ENCODE results near the gene ANXA2. TPM values are rescaled to one million over a fixed set of nuclear protein-coding genes. Genes with fewer than 3 reads are reported as not detected.

ANXA2 gene
- total and polyA plus RNA-seq, 10 of the 15 experiments (the other 5 are each of a cell fraction or from before 2014, with no cell fraction given) = 135 to 540 (median 281) TPM

- Histone ChIP-seq H3K27ac (ENCODE audit: control insufficient read depth, insufficient read depth) (no peak overlapping the region), H3K4me3 (no peak overlapping the region), H3K36me3 (ENCODE audit: control insufficient read depth in 2 of 2, insufficient read depth in 2 of 2, low read length in 1 of 2) (peaks cover 0 to 10% of the 10 kb centered on the region in 2 experiments), H3K27me3 (replicated peaks in 1 of 2; ENCODE audit: control insufficient read depth in 2 of 2, insufficient read depth in 2 of 2, low read length in 1 of 2) (no peaks in the 10 kb centered on the region), H3K9ac (ENCODE audit: control insufficient read depth, insufficient read depth, low read length) (no peak overlapping the region), H3K4me1 (ENCODE audit: control insufficient read depth, insufficient read depth, low read length) (no peaks in the 10 kb centered on the region), H4K20me1 (ENCODE audit: control insufficient read depth, insufficient read depth) (no peaks in the 10 kb centered on the region; the same call in 1 of the 2 replicates), H3K4me2 (ENCODE audit: control insufficient read depth, insufficient read depth) (no peak overlapping the region), H3K79me2 (ENCODE audit: control insufficient read depth, insufficient read depth, low read length) (peaks cover 3% of the 10 kb centered on the region), H3K9me3 (replicated peaks; ENCODE audit: control insufficient read depth, insufficient read depth, low read length) (no peaks in the 10 kb centered on the region), H2AFZ (ENCODE audit: control insufficient read depth, low read depth, low read length) (no peak overlapping the region)
- intact Hi-C loops (cut with micrococcal nuclease; ENCODE audit: unreplicated experiment) (no loop called here), in situ Hi-C loops (cut with MboI) (no loop called here)
- POLR2A ChIA-PET = no interaction called here
- no TSS peak for BruUV-seq (replicated peaks)
- no peak for FAIRE-seq
- 95% methylated on average over 8 of the region's 8 CpGs for WGBS (ENCODE audit: insufficient coverage, insufficient replicate concordance, low lambda C conversion rate, missing lambda C conversion rate)
- CTCF ChIA-PET = interaction anchor here (0.6 kb wide), 1 partner anchor 21 kb away, joined by 3 read pairs; no protein-coding TSS in a partner anchor
- ATAC-seq = no peak
- SMC1A ChIA-PET (ENCODE audit: uncharacterized antibody, unreplicated experiment) = no interaction called here
- RAD21 ChIA-PET (ENCODE audit: unreplicated experiment) = no interaction called here
- DNase-seq (ENCODE audit: low read depth, low spot score) = no peak
- TF ChIP-seq POLR2AphosphoS5 (IDR thresholded peaks at IDR 0.05; ENCODE audit: low read length) (no peak), ATF2 (IDR thresholded peaks at IDR 0.05; ENCODE audit: low read length) (no peak), HDAC6 (IDR thresholded peaks at IDR 0.05; ENCODE audit: unreplicated experiment) (no peak), IRF5 (IDR thresholded peaks at IDR 0.05; ENCODE audit: borderline replicate concordance) (no peak), WRNIP1 (IDR thresholded peaks at IDR 0.05; ENCODE audit: borderline replicate concordance, low read depth, low read length) (no peak), USF1 (IDR thresholded peaks at IDR 0.05; ENCODE audit: borderline replicate concordance, extremely low read length, insufficient read depth, low read depth, low read length) (no peak), SMAD1 (IDR thresholded peaks at IDR 0.05; ENCODE audit: low read depth, partially characterized antibody) (no peak), CHD1 (IDR thresholded peaks at IDR 0.05; ENCODE audit: low read depth, low read length) (no peak), IKZF1 (conservative IDR thresholded peaks at IDR 0.05) (no peak), TCF7 (IDR thresholded peaks at IDR 0.05; ENCODE audit: borderline replicate concordance) (no peak), CHD4 (IDR thresholded peaks at IDR 0.05) (no peak), PAX5 (IDR thresholded peaks at IDR 0.05; ENCODE audit: borderline replicate concordance, low read depth, low read length) (no peak), SREBF2 (IDR thresholded peaks at IDR 0.05; ENCODE audit: low read length) (no peak), SIX5 (IDR thresholded peaks at IDR 0.05; ENCODE audit: low read depth, low read length, severe bottlenecking) (no peak), TARDBP (IDR thresholded peaks at IDR 0.05; ENCODE audit: borderline replicate concordance) (no peak), RB1 (IDR thresholded peaks at IDR 0.05; ENCODE audit: borderline replicate concordance) (no peak), PRDM15 (CRISPR knock-in tag; IDR thresholded peaks at IDR 0.05) (no peak)
These were observed 14.8 kb downstream of the ANXA2 start for GRCh38 chr15:60382773-60383674.
